Omental fat pad (tissue), 4 donors: ENCODE results near the gene ACAP2. TPM values are rescaled to one million over a fixed set of nuclear protein-coding genes. Genes with fewer than 3 reads are reported as not detected.

Source experiments
- ATAC-seq: fragments of 150-250 bp; one replicate; pipeline ENCODE4 v1.9.1; 2016; ENCODE audit warnings: mild to moderate bottlenecking, moderate library complexity; ENCODE audit not compliant: low FRiP score
- DNase-seq: peaks from one replicate; pipeline ENCODE4 v3.0.0-alpha.2; 2019; ENCODE audit warnings: low spot score
- total RNA-seq, 4 donors: library from RNA; depleted of rRNA; stranded (reverse); fragments of >200 nt; gene quantifications; one replicate each; pipeline ENCODE4 v1.1.0, GENCODE V29; 2016
- TF ChIP-seq, protein P1 (sequence below), 3 donors: fragments of 450-650 bp; IDR thresholded peaks; one replicate each; pipeline ENCODE4 v1.5.1; 2016 to 2017; ENCODE audit warnings: antibody characterized with exemption in 3 of 3, mild to moderate bottlenecking in 3 of 3, moderate library complexity in 2 of 3

The ACAP2 gene
- total RNA-seq, 4 donors from 2014 or later = 41.6 to 76.1 (median 44.5) TPM

DNA sequence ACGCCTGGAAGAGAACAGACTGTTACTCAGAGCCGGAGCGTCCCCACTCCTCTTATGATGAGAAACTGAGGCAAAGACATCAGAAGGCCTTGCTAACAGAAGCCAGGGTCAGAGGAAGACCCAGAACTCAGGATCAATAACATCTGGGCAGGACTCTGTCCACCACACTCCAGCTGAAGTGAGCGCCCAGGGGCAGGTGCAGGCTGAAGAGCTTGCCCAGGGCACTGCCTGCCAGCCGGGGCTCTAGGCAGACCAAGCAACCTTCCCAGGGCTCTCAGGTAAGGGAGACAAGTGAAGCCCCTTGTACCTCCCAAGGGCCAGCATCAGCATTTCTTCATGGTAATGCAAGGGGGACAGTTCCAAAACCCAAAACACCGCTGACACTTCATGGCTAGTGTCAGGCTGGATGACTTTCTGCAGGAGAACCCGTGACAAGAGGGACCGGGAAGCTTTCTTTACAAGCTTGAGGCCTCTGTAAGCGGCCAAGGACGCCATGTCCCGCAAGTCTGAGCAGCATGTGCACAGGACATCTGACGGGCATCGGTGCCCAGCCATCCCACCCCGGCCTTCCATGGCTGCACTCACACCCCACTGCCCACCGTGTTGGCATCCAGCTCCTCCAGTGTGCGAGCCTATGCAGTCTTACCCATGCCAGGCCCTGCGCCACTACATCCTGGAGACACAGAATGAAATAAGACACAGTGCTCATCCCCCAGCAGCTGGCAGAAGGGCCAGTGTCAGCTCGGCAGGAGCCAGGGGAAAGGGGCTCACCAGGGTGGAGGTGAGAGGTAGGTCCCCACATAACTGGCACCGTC, 186.0 kb downstream of the ACAP2 start:
- ATAC-seq (no peak), DNase-seq (no peak)
- TF ChIP-seq, protein P1, sequence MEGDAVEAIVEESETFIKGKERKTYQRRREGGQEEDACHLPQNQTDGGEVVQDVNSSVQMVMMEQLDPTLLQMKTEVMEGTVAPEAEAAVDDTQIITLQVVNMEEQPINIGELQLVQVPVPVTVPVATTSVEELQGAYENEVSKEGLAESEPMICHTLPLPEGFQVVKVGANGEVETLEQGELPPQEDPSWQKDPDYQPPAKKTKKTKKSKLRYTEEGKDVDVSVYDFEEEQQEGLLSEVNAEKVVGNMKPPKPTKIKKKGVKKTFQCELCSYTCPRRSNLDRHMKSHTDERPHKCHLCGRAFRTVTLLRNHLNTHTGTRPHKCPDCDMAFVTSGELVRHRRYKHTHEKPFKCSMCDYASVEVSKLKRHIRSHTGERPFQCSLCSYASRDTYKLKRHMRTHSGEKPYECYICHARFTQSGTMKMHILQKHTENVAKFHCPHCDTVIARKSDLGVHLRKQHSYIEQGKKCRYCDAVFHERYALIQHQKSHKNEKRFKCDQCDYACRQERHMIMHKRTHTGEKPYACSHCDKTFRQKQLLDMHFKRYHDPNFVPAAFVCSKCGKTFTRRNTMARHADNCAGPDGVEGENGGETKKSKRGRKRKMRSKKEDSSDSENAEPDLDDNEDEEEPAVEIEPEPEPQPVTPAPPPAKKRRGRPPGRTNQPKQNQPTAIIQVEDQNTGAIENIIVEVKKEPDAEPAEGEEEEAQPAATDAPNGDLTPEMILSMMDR (IDR thresholded peaks at IDR 0.05) = no peak

DNA sequence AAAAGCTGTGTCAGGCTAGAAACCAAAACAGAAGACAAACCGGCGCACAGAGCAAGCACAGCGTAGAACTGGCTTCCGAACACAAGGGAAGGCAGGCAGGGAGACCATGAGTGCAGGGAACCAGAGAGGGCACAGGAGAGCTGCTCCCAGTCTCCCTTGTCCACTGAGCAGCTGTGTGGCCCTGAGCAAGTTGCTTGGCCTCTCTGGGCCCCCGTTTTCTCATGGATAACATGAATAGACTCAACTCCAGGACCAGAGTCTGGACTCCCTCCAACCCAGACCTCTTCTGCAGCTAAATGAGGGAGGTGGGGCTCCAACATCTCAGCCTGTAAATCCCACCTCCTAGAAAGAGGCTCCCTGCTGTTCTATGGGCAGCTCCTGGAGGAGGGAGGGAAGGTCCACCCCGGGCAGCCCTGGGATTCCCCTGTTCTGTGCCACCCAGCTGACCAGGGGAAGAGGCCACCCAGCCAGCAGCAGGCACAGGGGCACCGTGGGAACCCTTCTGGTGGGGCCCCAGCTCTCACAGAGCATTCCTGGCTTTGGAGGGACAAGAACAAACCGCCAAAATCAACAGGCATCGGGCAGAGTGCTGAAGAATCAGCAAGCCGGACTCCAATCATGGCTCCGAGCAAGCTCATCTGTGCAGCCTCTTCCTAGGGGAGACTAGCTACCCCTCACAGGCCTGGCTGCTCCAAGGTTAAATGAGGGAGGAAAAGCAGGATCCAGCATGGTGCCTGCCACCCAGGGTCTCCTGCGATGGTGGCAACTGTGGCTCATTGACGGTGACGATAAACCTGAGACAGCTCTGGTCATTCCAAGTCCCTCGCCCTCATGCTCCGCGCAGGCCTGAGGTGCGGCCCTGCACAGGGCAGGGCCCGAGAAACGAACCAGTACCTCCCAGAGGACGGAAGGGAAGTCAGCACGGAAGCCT, 187.0 kb downstream of the ACAP2 start:
- no peak for ATAC-seq
- DNase-seq = no peak
- TF ChIP-seq, protein P1 (IDR thresholded peaks at IDR 0.05) = no peak

DNA sequence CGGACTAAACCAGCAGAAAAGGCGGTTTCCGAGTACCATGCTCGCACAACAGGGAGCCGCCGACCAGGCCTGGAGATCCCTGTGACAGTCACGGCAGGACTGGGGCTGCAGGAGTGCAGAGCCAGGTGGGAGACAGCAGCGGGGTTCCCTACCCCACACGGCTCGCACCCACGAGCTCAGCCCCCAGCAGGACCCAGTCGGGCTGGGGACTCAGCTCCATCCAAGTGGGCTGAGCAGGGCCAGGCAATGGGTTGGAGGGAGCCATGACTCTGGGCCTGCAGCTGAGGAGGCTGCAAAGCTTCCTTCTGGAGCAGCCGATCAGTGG, 187.7 kb downstream of the ACAP2 start:
- no peak for ATAC-seq
- TF ChIP-seq, protein P1 (IDR thresholded peaks at IDR 0.05) = no peak
- DNase-seq = no peak

DNA sequence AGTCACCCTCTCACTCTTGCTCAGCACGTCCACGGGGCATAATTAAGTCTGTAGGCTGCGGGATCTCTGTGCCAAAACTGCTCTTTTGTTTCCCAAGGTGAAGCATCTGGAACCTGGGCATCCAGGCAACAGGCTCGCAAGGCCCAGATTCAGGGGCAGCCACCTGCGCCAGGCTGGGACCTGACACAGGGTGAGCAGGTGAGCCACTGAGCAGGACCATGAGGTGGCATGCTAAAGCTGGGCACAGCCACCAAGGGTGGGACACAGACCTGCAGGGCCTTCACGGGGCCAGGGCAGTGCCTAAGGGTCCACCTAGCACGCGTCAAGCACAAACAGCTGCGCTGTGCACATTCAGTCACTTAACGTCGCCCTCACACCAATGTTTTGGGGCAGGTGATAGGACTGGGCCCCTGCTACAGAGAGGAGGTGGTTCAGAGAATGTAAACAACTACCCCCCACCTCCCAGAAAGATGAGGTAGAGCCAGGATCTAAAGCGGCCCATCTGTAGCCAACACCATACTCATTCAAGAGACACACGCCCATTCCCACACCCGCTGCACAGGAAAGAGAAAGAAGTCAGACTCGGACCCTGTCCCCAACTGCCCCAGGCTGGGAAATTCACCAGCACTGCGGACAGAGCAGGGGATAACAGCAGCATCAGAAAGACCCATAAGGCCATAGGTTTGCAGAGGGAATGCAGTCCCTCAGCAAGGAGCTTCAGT, 188.2 kb downstream of the ACAP2 start:
- TF ChIP-seq, protein P1 (IDR thresholded peaks at IDR 0.05) = no peak
- no peak for DNase-seq
- no peak for ATAC-seq

DNA sequence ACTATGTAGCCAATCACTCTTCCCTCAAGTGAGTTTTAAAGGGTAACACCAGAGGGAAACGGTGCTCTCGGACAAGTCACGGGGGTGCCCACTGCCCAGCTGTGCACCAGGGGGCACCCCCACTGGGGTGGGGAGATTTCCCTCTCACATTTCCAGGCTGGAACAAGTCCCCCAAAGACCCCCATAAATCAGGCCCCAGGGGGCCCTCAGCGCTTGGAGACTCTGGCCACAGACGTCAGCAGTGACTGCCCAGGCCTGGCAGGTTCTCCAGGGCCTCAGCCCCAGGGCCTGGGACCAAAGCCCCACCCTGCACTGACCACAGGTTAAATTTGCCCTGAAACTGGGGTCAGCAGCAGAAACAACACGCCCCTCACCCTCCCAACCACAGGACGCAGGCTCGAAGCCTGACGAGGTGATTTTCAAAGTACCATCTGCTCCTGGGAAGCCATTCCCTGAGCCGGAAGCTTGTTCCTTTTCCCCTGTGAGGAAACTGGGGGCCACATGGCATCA, 188.8 kb downstream of the ACAP2 start:
- DNase-seq = no peak
- ATAC-seq = no peak
- TF ChIP-seq, protein P1 (IDR thresholded peaks at IDR 0.05) = no peak

DNA sequence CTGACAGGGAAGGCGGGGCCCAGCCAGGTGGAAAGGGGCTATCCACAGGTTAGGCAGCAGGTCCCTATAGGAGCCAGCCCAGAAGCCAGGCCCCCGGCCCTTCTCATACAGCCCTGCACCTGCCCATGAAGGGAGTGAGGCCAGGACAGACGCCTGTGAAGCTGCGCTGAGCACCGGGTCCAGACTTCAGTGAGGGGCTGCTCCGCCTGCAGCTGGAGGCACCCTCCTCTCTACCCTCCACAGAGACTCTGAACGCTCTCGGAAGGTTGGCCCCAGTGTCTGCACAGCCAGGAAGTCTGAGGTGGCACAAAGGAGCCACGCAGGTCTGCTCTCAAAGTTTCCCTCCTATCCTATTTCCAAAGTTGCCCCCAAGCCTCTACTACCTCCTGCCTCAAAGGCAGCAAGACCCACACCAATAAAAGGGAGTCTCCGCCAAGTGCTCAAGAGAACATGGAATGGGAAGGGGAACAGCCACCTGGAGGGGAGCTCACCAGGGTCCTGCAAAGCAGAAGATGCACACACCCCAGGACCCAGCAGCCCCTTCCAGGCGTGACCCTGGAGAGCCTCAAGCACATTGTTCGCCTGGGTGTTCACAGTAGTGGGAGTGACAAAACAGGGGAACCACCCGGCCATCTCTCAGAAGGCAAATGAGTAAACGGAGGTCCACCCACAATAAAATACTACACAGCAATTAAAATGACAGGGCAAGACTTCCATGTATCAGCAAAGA, 191.3 kb downstream of the ACAP2 start:
- TF ChIP-seq, protein P1 (IDR thresholded peaks at IDR 0.05) = no peak
- DNase-seq (no peak), ATAC-seq (no peak)
